GM12878 (cell line): ENCODE results near the gene ZNF512. TPM values are rescaled to one million over a fixed set of nuclear protein-coding genes. Genes with fewer than 3 reads are reported as not detected.
"Not testable (repeated sequence)": the region's sequence is repeated elsewhere in the genome, so short reads cannot be mapped to it uniquely, and the experiment has no call there.

Source experiments
- ATAC-seq: fragments of 200-7000 bp; cut with Tn5 transposase; 3 replicates; pipeline ENCODE4 v1.9.1; 2020; ENCODE audit warnings: mild to moderate bottlenecking, moderate library complexity
- BruUV-seq: library from RNA; stranded (reverse); fragments of 400-500 nt; replicated peaks from 2 replicates; lab custom pipeline; 2021; lab: Mats Ljungman, UMichigan
- CTCF ChIA-PET: fragments of 300-600 bp; sonication (Branson Sonifier 250); formaldehyde crosslinking; extraction: SDS; loops from one replicate; lab custom pipeline; 2021; ENCODE audit warnings: inconsistent platforms; lab: Yijun Ruan, JAX
- POLR2A ChIA-PET: fragments of 350-600 bp; formaldehyde crosslinking; extraction: SDS; loops from one replicate; lab custom pipeline; 2021; ENCODE audit warnings: inconsistent platforms; lab: Charles Lee
- RAD21 ChIA-PET: fragments of 300-600 bp; sonication (Branson Sonifier 250); formaldehyde crosslinking; loops from one replicate; lab custom pipeline; 2023; ENCODE audit warnings: antibody characterized with exemption; ENCODE audit not compliant: unreplicated experiment; lab: Charles Lee
- SMC1A ChIA-PET: fragments of 300-600 bp; sonication (Branson Sonifier 250); formaldehyde crosslinking; loops from one replicate; lab custom pipeline; 2023; ENCODE audit not compliant: unreplicated experiment, uncharacterized antibody; lab: Charles Lee
- DNase-seq: peaks from one replicate; pipeline ENCODE4 v3.0.0-alpha.2; 2011; ENCODE audit warnings: low read depth, low spot score
- FAIRE-seq: peaks from 3 replicates; lab custom pipeline; 2011; peaks lifted over from hg19 to GRCh38; lab: Jason Lieb, UNC
- H2AFZ ChIP-seq: 2 replicates; pipeline ENCODE4 v1.6.0; 2011; ENCODE audit warnings: low read depth, low read length, control low read depth; ENCODE audit not compliant: control insufficient read depth
- H3K27ac ChIP-seq: 2 replicates; pipeline ENCODE4 v1.5.1; 2011; ENCODE audit warnings: control low read depth; ENCODE audit not compliant: control insufficient read depth, insufficient read depth
- H3K27me3 ChIP-seq, 2 experiments: replicated peaks in 1 of 2; 2 replicates each; pipeline versions ENCODE4 v1.6.0 to v1.6.1; 2011; ENCODE audit warnings: low read length in 1 of 2; ENCODE audit not compliant: control insufficient read depth in 2 of 2, insufficient read depth in 2 of 2
- H3K36me3 ChIP-seq, 2 experiments: 2 replicates each; pipeline ENCODE4 v1.5.1; 2011; ENCODE audit warnings: low read length in 1 of 2; ENCODE audit not compliant: control insufficient read depth in 2 of 2, insufficient read depth in 2 of 2
- H3K4me1 ChIP-seq: 2 replicates; pipeline ENCODE4 v1.6.1; 2011; ENCODE audit warnings: mild to moderate bottlenecking, low read length, moderate library complexity, mixed read lengths; ENCODE audit not compliant: control insufficient read depth, insufficient read depth
- H3K4me2 ChIP-seq: 2 replicates; pipeline ENCODE4 v1.6.0; 2011; ENCODE audit warnings: control low read depth; ENCODE audit not compliant: control insufficient read depth, insufficient read depth
- H3K4me3 ChIP-seq: fragments of 200-600 bp; sonication (generic); 2 replicates; pipeline ENCODE4 v1.5.1; 2016
- H3K79me2 ChIP-seq: 2 replicates; pipeline ENCODE4 v1.6.0; 2011; ENCODE audit warnings: low read length; ENCODE audit not compliant: control insufficient read depth, insufficient read depth
- H3K9ac ChIP-seq: 2 replicates; pipeline ENCODE4 v1.8.0; 2011; ENCODE audit warnings: low read length, control low read depth, mixed read lengths; ENCODE audit not compliant: control insufficient read depth, insufficient read depth
- H3K9me3 ChIP-seq: replicated peaks from 3 replicates; pipeline ENCODE4 v1.5.1; 2011; ENCODE audit warnings: mild to moderate bottlenecking, low read length; ENCODE audit not compliant: control insufficient read depth, insufficient read depth
- H4K20me1 ChIP-seq: 2 replicates; pipeline ENCODE4 v1.6.0; 2011; ENCODE audit not compliant: control insufficient read depth, insufficient read depth
- CBX5 ChIP-seq: sonication (generic); IDR thresholded peaks from 2 replicates; pipeline ENCODE4 v1.6.1; 2016; ENCODE audit warnings: low read depth, moderate library complexity, mild to moderate bottlenecking, inconsistent platforms
- EED ChIP-seq: sonication (generic); IDR thresholded peaks from 2 replicates; pipeline ENCODE4 v1.6.1; 2016; ENCODE audit warnings: antibody characterized with exemption, low read depth
- GATAD2B ChIP-seq: fragments of 450-650 bp; conservative IDR thresholded peaks from 2 replicates; pipeline ENCODE4 v1.6.1; 2017; ENCODE audit warnings: low read depth, mild to moderate bottlenecking, moderate library complexity
- HDAC6 ChIP-seq: fragments of 200-600 bp; sonication (generic); IDR thresholded peaks from one replicate; pipeline ENCODE4 v1.8.0; 2017; ENCODE audit warnings: antibody characterized with exemption; ENCODE audit not compliant: unreplicated experiment
- HSF1 ChIP-seq: fragments of 150-350 bp; IDR thresholded peaks from 2 replicates; pipeline ENCODE4 v1.6.1; 2014; ENCODE audit warnings: mild to moderate bottlenecking, low read depth, low read length
- IRF5 ChIP-seq: fragments of 450-650 bp; IDR thresholded peaks from 2 replicates; pipeline ENCODE4 v1.6.1; 2017; ENCODE audit warnings: borderline replicate concordance
- NFIC ChIP-seq: IDR thresholded peaks from 2 replicates; pipeline ENCODE4 v1.6.1; 2012; ENCODE audit warnings: low read depth, mild to moderate bottlenecking, inconsistent platforms, low read length, moderate library complexity
- RUNX3 ChIP-seq: IDR thresholded peaks from 2 replicates; pipeline ENCODE4 v1.6.1; 2012; ENCODE audit warnings: low read length, inconsistent platforms
- WGBS: methylation state at CpG from one replicate; pipeline ENCODE4 v1.1.6; 2016; ENCODE audit warnings: low lambda C conversion rate; ENCODE audit not compliant: insufficient replicate concordance, insufficient coverage; ENCODE audit errors: missing lambda C conversion rate; 5-methylcytosine and 5-hydroxymethylcytosine counted together
- in situ Hi-C: fragments of 300-500 bp; cut with MboI; formaldehyde crosslinking; loops from 9 replicates; pipeline ENCODE4 v1.14.3; 2018; ENCODE audit warnings: mixed read lengths
- intact Hi-C: fragments of 100-400 bp; cut with micrococcal nuclease; formaldehyde crosslinking; loops from one replicate; pipeline ENCODE4 v1.14.2; 2022; ENCODE audit not compliant: unreplicated experiment
- polyA plus RNA-seq, 11 experiments: library from polyadenylated mRNA; depleted of rRNA in 4 of 11; unstranded in 6 of 11; stranded (reverse) in 5 of 11; fragments of >200 nt; fragmentation: Nextera tagmentation in 4 of 11; fragmentation: Illumina TruSeq in 1 of 11; extraction: Ambion mirVana in 4 of 11; extraction: Trizol in 1 of 11; gene quantifications; 1 replicate in 1 of 11; 2 replicates in 10 of 11; pipeline versions ENCODE4 v1.2.1 to v1.2.3, GENCODE V29; 2011 to 2016; ENCODE audit warnings: inconsistent platforms in 2 of 11, missing spikeins in 2 of 11, low read depth in 1 of 11
- total RNA-seq, 4 experiments: library from RNA; depleted of rRNA in 3 of 4; stranded (reverse); fragments of >200 nt in 3 of 4; fragmentation: Illumina TruSeq in 1 of 4; extraction: Trizol in 1 of 4; gene quantifications; 2 replicates each; pipeline versions ENCODE4 v1.2.1 to v1.2.3, GENCODE V29; 2013 to 2021
- TF ChIP-seq, protein P1 (sequence below): fragments of 450-650 bp; IDR thresholded peaks from 2 replicates; pipeline ENCODE4 v1.6.1; 2017; ENCODE audit warnings: low read depth, mild to moderate bottlenecking, moderate library complexity
- TF ChIP-seq, protein P2 (sequence below): fragments of 450-650 bp; IDR thresholded peaks from 2 replicates; pipeline ENCODE4 v1.6.1; 2014; ENCODE audit warnings: mild to moderate bottlenecking

Gene ZNF512
- total and polyA plus RNA-seq, 10 of the 15 experiments (the other 5 are each of a cell fraction or from before 2014, with no cell fraction given): 14.1 to 61.9 (median 31.2) TPM

DNA sequence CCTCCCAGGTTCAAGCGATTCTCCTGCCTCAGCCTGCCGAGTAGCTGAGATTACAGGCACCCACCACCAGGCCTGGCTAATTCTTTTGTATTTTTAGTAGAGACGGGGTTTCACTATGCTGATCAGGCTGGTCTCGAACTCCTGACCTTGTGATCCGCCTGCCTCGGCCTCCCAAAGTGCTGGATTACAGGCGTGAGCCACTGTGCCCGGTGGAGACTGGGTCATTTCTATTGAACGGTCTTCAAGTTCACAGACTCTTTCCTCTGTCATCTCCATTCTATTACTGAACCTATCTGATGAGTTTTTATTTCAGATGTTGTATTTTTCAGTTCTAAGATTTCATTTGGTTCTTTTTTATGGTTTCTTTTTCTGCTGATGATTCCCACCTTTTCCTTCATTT is 12.6 kb downstream of the ZNF512 start:
- ATAC-seq, RAD21 ChIA-PET, H3K4me2 ChIP-seq, intact Hi-C loops, BruUV-seq, in situ Hi-C loops, DNase-seq, CTCF ChIA-PET, H3K27ac ChIP-seq, H3K4me3 ChIP-seq, FAIRE-seq, H3K27me3 ChIP-seq, H2AFZ ChIP-seq, H4K20me1 ChIP-seq, SMC1A ChIA-PET, POLR2A ChIA-PET, H3K9ac ChIP-seq, H3K4me1 ChIP-seq: not testable (repeated sequence)
- 93% methylated on average over 9 of the region's 9 CpGs for WGBS
- Histone ChIP-seq H3K79me2 (peaks cover 46% of the 10 kb centered on the region), H3K9me3 (peaks cover 13% of the 10 kb centered on the region; the same call in 2 of the 3 replicates), H3K36me3 (peaks cover 5 to 18% of the 10 kb centered on the region in 2 experiments)

- Histone ChIP-seq H3K9me3 (peaks cover 7% of the 10 kb centered on the region; the same call in 2 of the 3 replicates), H3K9ac (no peak overlapping the region), H2AFZ (no peak overlapping the region), H3K27ac (no peak overlapping the region), H3K4me3 (no peak overlapping the region), H4K20me1 (peaks cover 5% of the 10 kb centered on the region; the same call in 1 of the 2 replicates), H3K4me1 (no peaks in the 10 kb centered on the region), H3K36me3 (peaks cover 5 to 25% of the 10 kb centered on the region in 2 experiments), H3K79me2 (peaks cover 35% of the 10 kb centered on the region), H3K4me2 (no peak overlapping the region), H3K27me3 (no peaks in the 10 kb centered on the region)
- RAD21 ChIA-PET: no interaction called here
- DNase-seq (no peak), FAIRE-seq (no peak), ATAC-seq (no peak)
- 95% methylated on average over 1 of the region's 1 CpG for WGBS
- intact Hi-C loops (no loop called here), in situ Hi-C loops (no loop called here)
- CTCF ChIA-PET: interaction anchor here (1.0 to 1.7 kb wide), 2 partner anchors 11 to 87 kb away, joined by 3 to 7 read pairs; no protein-coding TSS in a partner anchor
- POLR2A ChIA-PET: no interaction called here
- SMC1A ChIA-PET: interaction anchor here (0.9 to 1.6 kb wide), 3 partner anchors 11 to 87 kb away, joined by 3 to 6 read pairs (median 3); partner anchors contain the start of gene ZNF512
- no TSS peak for BruUV-seq
- no peak for TF ChIP-seq RUNX3
- TF ChIP-seq, protein P1, sequence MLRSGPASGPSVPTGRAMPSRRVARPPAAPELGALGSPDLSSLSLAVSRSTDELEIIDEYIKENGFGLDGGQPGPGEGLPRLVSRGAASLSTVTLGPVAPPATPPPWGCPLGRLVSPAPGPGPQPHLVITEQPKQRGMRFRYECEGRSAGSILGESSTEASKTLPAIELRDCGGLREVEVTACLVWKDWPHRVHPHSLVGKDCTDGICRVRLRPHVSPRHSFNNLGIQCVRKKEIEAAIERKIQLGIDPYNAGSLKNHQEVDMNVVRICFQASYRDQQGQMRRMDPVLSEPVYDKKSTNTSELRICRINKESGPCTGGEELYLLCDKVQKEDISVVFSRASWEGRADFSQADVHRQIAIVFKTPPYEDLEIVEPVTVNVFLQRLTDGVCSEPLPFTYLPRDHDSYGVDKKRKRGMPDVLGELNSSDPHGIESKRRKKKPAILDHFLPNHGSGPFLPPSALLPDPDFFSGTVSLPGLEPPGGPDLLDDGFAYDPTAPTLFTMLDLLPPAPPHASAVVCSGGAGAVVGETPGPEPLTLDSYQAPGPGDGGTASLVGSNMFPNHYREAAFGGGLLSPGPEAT: no peak
- TF ChIP-seq EED: no peak
- TF ChIP-seq HSF1: no peak
- no peak for TF ChIP-seq GATAD2B
- TF ChIP-seq, protein P2, sequence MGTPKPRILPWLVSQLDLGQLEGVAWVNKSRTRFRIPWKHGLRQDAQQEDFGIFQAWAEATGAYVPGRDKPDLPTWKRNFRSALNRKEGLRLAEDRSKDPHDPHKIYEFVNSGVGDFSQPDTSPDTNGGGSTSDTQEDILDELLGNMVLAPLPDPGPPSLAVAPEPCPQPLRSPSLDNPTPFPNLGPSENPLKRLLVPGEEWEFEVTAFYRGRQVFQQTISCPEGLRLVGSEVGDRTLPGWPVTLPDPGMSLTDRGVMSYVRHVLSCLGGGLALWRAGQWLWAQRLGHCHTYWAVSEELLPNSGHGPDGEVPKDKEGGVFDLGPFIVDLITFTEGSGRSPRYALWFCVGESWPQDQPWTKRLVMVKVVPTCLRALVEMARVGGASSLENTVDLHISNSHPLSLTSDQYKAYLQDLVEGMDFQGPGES: no peak
- TF ChIP-seq CBX5: no peak
- no peak for TF ChIP-seq NFIC
- TF ChIP-seq IRF5: no peak
- no peak for TF ChIP-seq HDAC6
Observed at GRCh38 chr2:27596627-27597026, 13.8 kb downstream of the ZNF512 start.
